T-helper 2 cell (primary cell): ENCODE measurements around the gene KLHDC4.
"Not testable (repeated sequence)": the region's sequence is repeated elsewhere in the genome, so short reads cannot be mapped to it uniquely, and the experiment has no call there.

Experiments
- DNase-seq, 5 experiments: peaks; one replicate each; pipeline versions ENCODE4 v3.0.0 to v3.0.0-alpha.2; 2012 to 2022

The KLHDC4 gene

GRCh38 chr16:87741700-87742415, 23.9 kb downstream of the KLHDC4 start:
- DNase-seq, result no peak

DNA sequence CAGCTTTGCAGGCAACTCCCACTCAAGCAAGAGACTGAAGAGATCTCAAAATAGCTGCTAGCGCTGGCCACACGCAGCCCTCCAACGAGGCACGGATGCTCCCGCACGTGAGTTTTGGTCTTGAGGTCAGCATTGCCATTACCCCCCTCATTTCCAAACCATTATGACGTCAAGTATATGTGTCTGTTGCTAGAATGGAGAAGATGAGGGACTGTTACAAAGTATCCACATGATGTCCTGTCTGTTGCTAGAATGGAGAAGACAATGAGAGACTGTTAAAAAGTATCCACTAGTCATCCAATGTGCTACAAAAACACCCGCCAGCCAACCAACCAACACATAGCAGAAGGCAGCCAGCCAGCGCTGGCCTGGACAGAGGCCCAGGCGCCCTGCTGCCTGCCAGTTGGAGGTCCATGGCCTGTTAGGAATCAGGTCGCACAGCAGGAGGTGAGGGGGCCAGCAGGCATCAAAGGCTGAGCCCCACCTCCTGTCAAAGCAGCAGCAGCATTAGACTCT, 24.8 kb downstream of the KLHDC4 start:
- no peak for DNase-seq

GRCh38 chr16:87740441-87740840, 25.3 kb downstream of the KLHDC4 start:
- no peak for DNase-seq

GRCh38 chr16:87739801-87740200, 26.0 kb downstream of the KLHDC4 start:
- no peak for DNase-seq

DNA sequence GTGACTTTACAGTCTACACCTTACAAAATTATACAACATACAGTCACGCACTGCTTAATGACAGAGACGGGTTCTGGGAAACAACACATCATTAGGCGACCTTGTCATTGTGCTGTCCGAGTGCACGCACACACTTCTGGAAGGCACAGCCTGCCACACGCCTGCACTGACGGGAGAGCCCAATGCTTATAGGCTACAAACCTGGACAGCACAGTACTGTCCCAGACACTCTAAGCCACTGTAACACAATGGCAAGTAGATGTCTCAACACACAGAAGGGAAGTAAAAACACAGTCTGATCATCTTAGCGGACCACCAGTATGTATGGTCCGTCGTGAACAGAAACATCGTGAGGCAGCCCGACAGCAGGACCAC, 29.8 kb downstream of the KLHDC4 start:
- no peak for DNase-seq

- no peak for DNase-seq
Measured at GRCh38 chr16:87735270-87736007, 30.3 kb downstream of the KLHDC4 start.

- DNase-seq, result no peak
Measured at GRCh38 chr16:87734644-87735043, 31.1 kb downstream of the KLHDC4 start.

DNA sequence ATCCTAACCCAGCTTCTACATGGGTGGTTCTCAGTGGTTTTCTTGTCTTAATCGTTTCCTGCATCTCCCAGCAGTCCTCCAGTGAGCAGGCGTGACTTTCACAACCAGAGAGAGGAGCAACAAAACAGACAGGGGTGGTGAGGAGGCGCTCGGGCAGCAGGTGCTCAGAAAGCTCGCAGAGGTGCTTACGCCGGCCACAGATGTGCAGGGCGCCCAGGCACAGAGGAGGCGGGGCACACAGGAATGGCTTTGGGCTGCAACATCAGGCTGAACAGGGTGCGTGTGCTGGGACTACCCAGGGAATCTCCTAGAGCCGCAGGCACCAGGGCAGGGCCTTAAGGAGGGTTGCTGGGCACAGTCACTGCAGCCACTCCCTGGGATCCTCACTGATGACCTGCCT, 32.6 kb downstream of the KLHDC4 start:
- DNase-seq, result peak in 1 of 5 experiments; percentile 80

- DNase-seq, result no peak
Measured at GRCh38 chr16:87731607-87732006, 34.2 kb downstream of the KLHDC4 start.

DNA sequence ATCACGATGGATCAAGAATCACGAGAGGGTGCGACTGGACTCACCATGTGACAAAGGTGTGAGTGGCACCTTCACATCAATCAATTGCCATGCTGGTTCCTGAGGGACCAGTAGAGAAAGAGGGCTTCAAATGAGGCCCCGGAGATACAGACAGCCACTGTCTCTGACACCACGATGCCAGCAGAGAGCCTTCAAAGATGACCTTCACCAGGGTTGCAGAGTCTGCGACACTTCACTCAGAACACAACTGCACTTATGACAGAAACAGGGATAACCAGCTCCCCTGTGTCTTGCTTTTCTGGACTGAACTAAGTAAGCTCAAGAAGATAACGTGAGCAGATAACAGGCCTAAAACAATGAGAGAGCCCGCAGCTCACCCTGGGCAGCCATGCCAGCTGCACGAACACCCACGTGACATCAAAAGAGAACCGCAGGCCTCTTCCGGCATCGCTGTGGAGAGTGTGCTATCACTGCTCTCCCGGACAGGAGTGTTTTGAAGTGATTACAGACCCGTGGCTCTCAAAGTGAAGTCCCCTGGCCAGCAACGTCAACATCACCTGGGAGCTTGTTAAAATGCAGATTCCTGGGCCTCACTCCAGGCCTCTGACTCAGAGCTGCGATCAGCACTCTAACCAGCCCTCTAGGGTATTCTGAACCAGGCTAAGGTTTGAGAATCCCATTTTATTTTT, 36.4 kb downstream of the KLHDC4 start:
- peak in 1 of 5 experiments; percentile 75 for DNase-seq

DNA sequence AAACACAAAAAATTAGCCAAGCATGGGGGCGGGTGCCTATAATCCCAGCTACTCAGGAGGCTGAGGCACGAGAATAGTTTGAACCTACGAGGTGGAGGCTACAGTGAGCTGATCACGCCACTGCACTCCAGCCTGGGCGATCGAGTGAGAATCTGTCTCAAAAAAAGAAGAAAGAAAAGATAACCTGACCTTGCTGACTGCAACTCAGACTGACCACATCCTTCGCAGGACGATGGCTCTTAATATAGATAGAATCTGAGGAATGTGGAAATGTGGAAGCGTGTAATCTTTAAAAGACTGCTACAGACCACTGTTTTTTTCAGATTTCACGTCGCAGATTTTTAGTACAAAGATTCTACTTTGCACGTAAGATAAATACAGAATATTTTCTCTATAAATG, 37.8 kb downstream of the KLHDC4 start:
- DNase-seq, result no peak

- DNase-seq, result no peak
Measured at GRCh38 chr16:87727346-87727745, 38.4 kb downstream of the KLHDC4 start.

GRCh38 chr16:87726577-87726976, 39.2 kb downstream of the KLHDC4 start:
- not testable (repeated sequence) for DNase-seq

- no peak for DNase-seq
Measured at GRCh38 chr16:87725596-87726235, 40.1 kb downstream of the KLHDC4 start.

GRCh38 chr16:87724490-87725291, 41.1 kb downstream of the KLHDC4 start:
- DNase-seq, result peak in 2 of 5 experiments; percentile 38 to 42

DNA sequence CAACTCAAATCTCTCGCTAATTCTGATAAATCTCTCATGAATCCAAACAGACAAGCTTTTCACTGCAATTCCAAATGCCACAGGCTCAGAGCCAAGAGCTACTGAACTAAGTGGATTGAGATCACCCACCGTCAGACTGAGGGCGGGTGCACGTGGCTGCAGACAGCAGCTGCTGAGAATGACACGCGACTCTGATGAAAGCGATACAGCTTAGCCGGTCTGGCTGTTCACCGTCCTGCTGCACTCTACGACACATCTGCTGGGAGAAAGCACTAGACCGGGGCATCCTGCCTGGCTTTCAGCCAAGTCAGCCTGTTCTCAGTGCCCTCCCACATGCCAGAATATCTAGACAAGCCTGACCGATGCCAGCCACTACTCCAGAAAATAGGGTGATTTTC, 42.6 kb downstream of the KLHDC4 start:
- peak in 1 of 5 experiments; percentile 73 for DNase-seq

DNA sequence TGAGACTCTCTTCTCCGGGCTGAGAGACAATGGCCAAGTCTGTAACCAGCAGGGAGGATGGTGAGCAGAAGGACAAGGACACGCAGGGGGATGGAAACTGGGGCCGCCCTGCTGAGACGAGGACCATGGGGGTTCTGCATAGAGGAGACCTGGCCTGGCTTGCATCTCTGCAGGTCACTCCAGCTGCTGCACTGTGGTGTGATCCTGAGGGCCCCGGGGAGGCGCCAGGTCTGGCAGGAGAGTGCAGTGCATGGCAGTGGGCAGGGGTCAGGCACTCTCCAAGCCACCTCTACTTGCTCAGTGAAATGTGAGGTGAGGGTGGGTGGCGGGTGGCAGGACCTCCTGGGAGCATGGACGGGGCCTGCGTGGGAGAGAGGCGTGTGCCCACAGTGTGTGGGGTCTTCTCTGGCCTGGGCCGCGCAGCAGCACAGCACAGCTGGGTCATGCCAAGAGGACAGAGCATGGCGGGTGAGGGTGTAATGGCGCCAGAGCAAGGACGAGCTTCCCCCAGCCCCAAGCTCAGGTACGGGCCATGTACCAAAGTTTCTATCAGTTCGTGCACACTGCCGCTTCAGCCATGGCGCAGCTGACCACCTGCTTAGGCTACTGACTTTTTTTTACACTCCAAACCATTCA, 43.1 kb downstream of the KLHDC4 start:
- DNase-seq, result no peak

- DNase-seq, result no peak
Measured at GRCh38 chr16:87721622-87722585, 43.9 kb downstream of the KLHDC4 start.

GRCh38 chr16:87720446-87720845, 45.3 kb downstream of the KLHDC4 start:
- no peak for DNase-seq

DNA sequence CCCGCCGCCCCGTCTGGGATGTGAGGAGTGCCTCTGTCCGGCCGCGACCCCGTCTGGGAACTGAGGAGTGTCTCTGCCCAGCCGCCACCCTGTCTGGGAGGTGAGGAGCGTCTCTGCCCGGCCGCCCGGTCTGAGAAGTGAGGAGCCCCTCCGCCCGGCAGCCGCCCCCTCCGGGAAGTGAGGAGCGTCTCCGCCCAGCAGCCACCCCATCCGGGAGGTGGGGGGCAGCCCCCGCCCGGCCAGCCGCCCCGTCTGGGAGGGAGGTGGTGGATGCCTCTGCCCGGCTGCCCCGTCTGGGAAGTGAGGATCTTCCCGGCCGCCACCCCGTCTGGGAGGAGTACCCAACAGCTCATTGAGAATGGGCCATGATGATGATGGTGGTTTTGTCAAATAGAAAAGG, 47.0 kb downstream of the KLHDC4 start:
- DNase-seq, result not testable (repeated sequence)
